ENCODE results near the gene KRT36.

- TF ChIP-seq KDM1A (IDR thresholded peaks at IDR 0.05; ENCODE audit: borderline replicate concordance, low read length) (no peak), RFX5 (IDR thresholded peaks at IDR 0.05; ENCODE audit: borderline replicate concordance, low read depth, low read length) (no peak), CTCF (IDR thresholded peaks at IDR 0.05; ENCODE audit: control extremely low read depth in 1 of 3, insufficient read depth in 1 of 3, low read depth in 1 of 3, low read length in 3 of 3) (no peak)
These were observed 9.6 kb downstream of the KRT36 start for GRCh38 chr17:41480136-41480535.
